ENCODE measurements around the gene SV2C. TPM values are rescaled to one million over a fixed set of nuclear protein-coding genes. Genes with fewer than 3 reads are reported as not detected.

Gene SV2C
- polyA plus RNA-seq, 3 donors, result 0.01 to 0.02 TPM; not detected in 1

DNA sequence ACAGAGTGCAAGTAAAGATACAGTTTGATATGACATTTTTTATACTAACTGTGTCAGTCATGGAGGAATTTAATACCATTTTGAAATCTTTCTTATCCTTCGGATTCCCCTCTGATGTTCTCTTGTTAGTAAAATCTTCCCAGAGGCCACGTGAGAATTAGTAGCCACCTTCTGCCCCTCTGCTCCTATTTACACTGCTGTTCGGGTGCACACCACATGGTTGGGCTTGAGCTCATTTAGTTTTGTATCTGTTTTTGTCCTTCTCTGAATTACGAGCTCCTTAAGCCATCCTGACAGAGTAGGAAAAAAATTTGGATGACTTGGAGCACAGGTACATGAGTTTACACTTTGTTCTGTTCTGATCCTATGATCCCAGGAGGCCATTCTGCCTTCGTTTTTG is 109.7 kb downstream of the SV2C start:
- Mint-ChIP-seq H3K27ac (no peak overlapping the region), H3K9me3 (peaks cover 0 to 13% (median 7%) of the 10 kb centered on the region in 7 donors), H3K27me3 (ENCODE audit: low read depth in 3 of 3) (peaks cover 0 to under 1% (median 0%) of the 10 kb centered on the region in 3 donors), H3K4me1 (peaks cover 7% of the 10 kb centered on the region), H3K36me3 (no peaks in the 10 kb centered on the region), H3K4me3 (no peak overlapping the region)
- Histone ChIP-seq H3K9me3 (replicated peaks in 1 of 2; ENCODE audit: control insufficient read depth in 1 of 2, insufficient read depth in 1 of 2, low read length in 2 of 2) (no peaks in the 10 kb centered on the region), H3K9ac (ENCODE audit: insufficient read depth, low read length, poor library complexity, severe bottlenecking) (no peak overlapping the region), H3K27ac (ENCODE audit: low read depth in 1 of 2, low read length in 2 of 2) (no peak overlapping the region), H3K36me3 (replicated peaks in 1 of 2; ENCODE audit: control insufficient read depth in 1 of 2, insufficient read depth in 2 of 2, low read length in 2 of 2) (no peaks in the 10 kb centered on the region), H2AFZ (ENCODE audit: insufficient read depth, low read depth, low read length, poor library complexity, severe bottlenecking) (no peak overlapping the region), H3K4me3 (replicated peaks in 1 of 3; ENCODE audit: low read depth in 2 of 3, low read length in 3 of 3) (no peak overlapping the region), H3K4me1 (ENCODE audit: control insufficient read depth in 1 of 2, insufficient read depth in 2 of 2, low read length in 2 of 2) (peaks cover 0 to 6% of the 10 kb centered on the region in 2 donors), H3K79me2 (ENCODE audit: insufficient read depth, low read length) (no peaks in the 10 kb centered on the region), H3K4me2 (replicated peaks; ENCODE audit: extremely low read depth, low read length, poor library complexity, severe bottlenecking) (no peak overlapping the region), H3K27me3 (ENCODE audit: control insufficient read depth in 2 of 2, insufficient read depth in 2 of 2, low read length in 2 of 2) (no peaks in the 10 kb centered on the region), H4K20me1 (ENCODE audit: insufficient read depth, low read length) (no peaks in the 10 kb centered on the region)
- intact Hi-C loops (cut with micrococcal nuclease), result no loop called here
- DNase-seq, result no peak
- no CpG with 5 or more reads among the region's 5 CpGs for WGBS (ENCODE audit: insufficient coverage)
- TF ChIP-seq, protein P1, sequence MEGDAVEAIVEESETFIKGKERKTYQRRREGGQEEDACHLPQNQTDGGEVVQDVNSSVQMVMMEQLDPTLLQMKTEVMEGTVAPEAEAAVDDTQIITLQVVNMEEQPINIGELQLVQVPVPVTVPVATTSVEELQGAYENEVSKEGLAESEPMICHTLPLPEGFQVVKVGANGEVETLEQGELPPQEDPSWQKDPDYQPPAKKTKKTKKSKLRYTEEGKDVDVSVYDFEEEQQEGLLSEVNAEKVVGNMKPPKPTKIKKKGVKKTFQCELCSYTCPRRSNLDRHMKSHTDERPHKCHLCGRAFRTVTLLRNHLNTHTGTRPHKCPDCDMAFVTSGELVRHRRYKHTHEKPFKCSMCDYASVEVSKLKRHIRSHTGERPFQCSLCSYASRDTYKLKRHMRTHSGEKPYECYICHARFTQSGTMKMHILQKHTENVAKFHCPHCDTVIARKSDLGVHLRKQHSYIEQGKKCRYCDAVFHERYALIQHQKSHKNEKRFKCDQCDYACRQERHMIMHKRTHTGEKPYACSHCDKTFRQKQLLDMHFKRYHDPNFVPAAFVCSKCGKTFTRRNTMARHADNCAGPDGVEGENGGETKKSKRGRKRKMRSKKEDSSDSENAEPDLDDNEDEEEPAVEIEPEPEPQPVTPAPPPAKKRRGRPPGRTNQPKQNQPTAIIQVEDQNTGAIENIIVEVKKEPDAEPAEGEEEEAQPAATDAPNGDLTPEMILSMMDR (IDR thresholded peaks at IDR 0.05), result no peak

DNA sequence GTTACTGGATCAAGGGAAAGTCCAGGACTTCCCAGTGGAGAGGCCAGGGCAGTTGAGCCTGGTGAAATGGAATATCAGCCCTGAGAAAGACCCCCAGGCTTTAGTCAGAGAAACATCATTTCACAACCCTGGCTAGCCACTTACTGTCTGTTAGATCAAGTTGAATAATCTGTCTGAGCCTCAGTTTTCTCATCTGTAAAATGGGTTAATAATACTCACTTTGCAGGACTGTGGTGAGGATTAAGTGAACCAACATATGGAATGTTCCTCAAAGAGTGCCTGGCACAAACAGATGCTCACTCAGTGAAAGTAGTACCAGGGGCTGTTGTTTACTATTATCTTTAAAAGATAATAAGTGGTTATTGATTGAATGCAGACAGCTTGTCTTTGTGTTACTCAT is 110.5 kb downstream of the SV2C start:
- Mint-ChIP-seq H3K4me3 (no peak overlapping the region), H3K9me3 (peaks cover 0 to 13% (median 7%) of the 10 kb centered on the region in 7 donors), H3K27me3 (ENCODE audit: low read depth in 3 of 3) (peaks cover 0 to 2% (median under 1%) of the 10 kb centered on the region in 3 donors), H3K27ac (no peak overlapping the region), H3K36me3 (no peaks in the 10 kb centered on the region), H3K4me1 (peaks cover 7% of the 10 kb centered on the region)
- Histone ChIP-seq H4K20me1 (ENCODE audit: insufficient read depth, low read length) (no peaks in the 10 kb centered on the region), H3K36me3 (replicated peaks in 1 of 2; ENCODE audit: control insufficient read depth in 1 of 2, insufficient read depth in 2 of 2, low read length in 2 of 2) (no peaks in the 10 kb centered on the region), H3K4me2 (replicated peaks; ENCODE audit: extremely low read depth, low read length, poor library complexity, severe bottlenecking) (no peak overlapping the region), H3K79me2 (ENCODE audit: insufficient read depth, low read length) (no peaks in the 10 kb centered on the region), H2AFZ (ENCODE audit: insufficient read depth, low read depth, low read length, poor library complexity, severe bottlenecking) (no peak overlapping the region), H3K27me3 (ENCODE audit: control insufficient read depth in 2 of 2, insufficient read depth in 2 of 2, low read length in 2 of 2) (no peaks in the 10 kb centered on the region), H3K4me3 (replicated peaks in 1 of 3; ENCODE audit: low read depth in 2 of 3, low read length in 3 of 3) (no peak overlapping the region), H3K27ac (ENCODE audit: low read depth in 1 of 2, low read length in 2 of 2) (no peak overlapping the region), H3K9ac (ENCODE audit: insufficient read depth, low read length, poor library complexity, severe bottlenecking) (no peak overlapping the region), H3K4me1 (ENCODE audit: control insufficient read depth in 1 of 2, insufficient read depth in 2 of 2, low read length in 2 of 2) (peaks cover 0 to 6% of the 10 kb centered on the region in 2 donors), H3K9me3 (replicated peaks in 1 of 2; ENCODE audit: control insufficient read depth in 1 of 2, insufficient read depth in 1 of 2, low read length in 2 of 2) (no peaks in the 10 kb centered on the region)
- TF ChIP-seq, protein P1 (IDR thresholded peaks at IDR 0.05), result no peak
- no peak for DNase-seq
- intact Hi-C loops (cut with micrococcal nuclease), result no loop called here

Data from CD14-positive monocyte (primary cell).